Vagina (tissue), 2 donors: Measurements from ENCODE around the gene DAZAP1. TPM values are rescaled to one million over a fixed set of nuclear protein-coding genes. Genes with fewer than 3 reads are reported as not detected.

Experiments used
- DNase-seq, 2 donors: peaks; one replicate each; pipeline ENCODE4 v3.0.0-alpha.2; 2017; ENCODE audit errors: extremely low spot score in 2 of 2
- H3K27ac ChIP-seq: fragments of 200-600 bp; sonication (generic); one replicate; pipeline ENCODE4 v1.5.1; 2019
- H3K27me3 ChIP-seq: fragments of 200-600 bp; sonication (generic); one replicate; pipeline ENCODE4 v1.5.1; 2019
- H3K36me3 ChIP-seq, 2 donors: fragments of 200-600 bp; sonication (generic); one replicate each; pipeline ENCODE4 v1.5.1; 2017 to 2019
- H3K4me1 ChIP-seq: fragments of 200-600 bp; sonication (generic); one replicate; pipeline ENCODE4 v1.5.1; 2019
- H3K4me3 ChIP-seq, 2 donors: fragments of 200-600 bp; sonication (generic); 1 replicate in 1 of 2; 2 replicates in 1 of 2; pipeline ENCODE4 v1.5.1; 2016 to 2019
- H3K9me3 ChIP-seq: fragments of 200-600 bp; sonication (generic); one replicate; pipeline ENCODE4 v1.5.1; 2019
- POLR2A ChIP-seq, 2 donors: fragments of 450-650 bp; IDR thresholded peaks; one replicate each; pipeline ENCODE4 v1.6.1; 2017; ENCODE audit warnings: antibody characterized with exemption in 2 of 2, mild to moderate bottlenecking in 2 of 2, moderate library complexity in 2 of 2
- POLR2AphosphoS5 ChIP-seq, 2 donors: sonication (generic); formaldehyde crosslinking; IDR thresholded peaks; one replicate each; pipeline ENCODE4 v1.9.0; 2017; ENCODE audit warnings: antibody characterized with exemption in 2 of 2, mild to moderate bottlenecking in 2 of 2, low read depth in 1 of 2; ENCODE audit not compliant: insufficient read depth in 1 of 2
- intact Hi-C: fragments of 100-400 bp; cut with DNase I; formaldehyde crosslinking; loops from one replicate; pipeline ENCODE4 v1.15.1; 2023
- total RNA-seq: library from RNA; depleted of rRNA; stranded (reverse); fragments of >200 nt; gene quantifications from one replicate; pipeline ENCODE4 v1.2.3, GENCODE V29; 2016
- TF ChIP-seq, protein P1 (sequence below), 3 experiments: fragments of 450-650 bp in 2 of 3; fragments of 200-600 bp in 1 of 3; sonication (generic) in 1 of 3; IDR thresholded peaks; one replicate each; pipeline ENCODE4 v1.5.1; 2017 to 2019; ENCODE audit warnings: antibody characterized with exemption in 3 of 3, mild to moderate bottlenecking in 2 of 3, moderate library complexity in 2 of 3

Gene DAZAP1
- total RNA-seq, 1 donor from 2014 or later, result 29.7 TPM

- Histone ChIP-seq H3K4me1 (peaks cover 63% of the 10 kb centered on the region), H3K27ac (peak overlapping the region; percentile 91), H3K4me3 (peak overlapping the region; percentile 90 to 100), H3K9me3 (no peaks in the 10 kb centered on the region), H3K36me3 (no peaks in the 10 kb centered on the region), H3K27me3 (no peaks in the 10 kb centered on the region)
- intact Hi-C loops, result no loop called here
- DNase-seq, result no peak
- TF ChIP-seq, protein P1, sequence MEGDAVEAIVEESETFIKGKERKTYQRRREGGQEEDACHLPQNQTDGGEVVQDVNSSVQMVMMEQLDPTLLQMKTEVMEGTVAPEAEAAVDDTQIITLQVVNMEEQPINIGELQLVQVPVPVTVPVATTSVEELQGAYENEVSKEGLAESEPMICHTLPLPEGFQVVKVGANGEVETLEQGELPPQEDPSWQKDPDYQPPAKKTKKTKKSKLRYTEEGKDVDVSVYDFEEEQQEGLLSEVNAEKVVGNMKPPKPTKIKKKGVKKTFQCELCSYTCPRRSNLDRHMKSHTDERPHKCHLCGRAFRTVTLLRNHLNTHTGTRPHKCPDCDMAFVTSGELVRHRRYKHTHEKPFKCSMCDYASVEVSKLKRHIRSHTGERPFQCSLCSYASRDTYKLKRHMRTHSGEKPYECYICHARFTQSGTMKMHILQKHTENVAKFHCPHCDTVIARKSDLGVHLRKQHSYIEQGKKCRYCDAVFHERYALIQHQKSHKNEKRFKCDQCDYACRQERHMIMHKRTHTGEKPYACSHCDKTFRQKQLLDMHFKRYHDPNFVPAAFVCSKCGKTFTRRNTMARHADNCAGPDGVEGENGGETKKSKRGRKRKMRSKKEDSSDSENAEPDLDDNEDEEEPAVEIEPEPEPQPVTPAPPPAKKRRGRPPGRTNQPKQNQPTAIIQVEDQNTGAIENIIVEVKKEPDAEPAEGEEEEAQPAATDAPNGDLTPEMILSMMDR (IDR thresholded peaks at IDR 0.05), result no peak
- peak in 1 of 2 donors; percentile 43 for TF ChIP-seq POLR2AphosphoS5 (IDR thresholded peaks at IDR 0.05; ENCODE audit: insufficient read depth in 1 of 2, low read depth in 1 of 2)
Observed at GRCh38 chr19:1408300-1409203, 1.2 kb downstream of the DAZAP1 start.

DNA sequence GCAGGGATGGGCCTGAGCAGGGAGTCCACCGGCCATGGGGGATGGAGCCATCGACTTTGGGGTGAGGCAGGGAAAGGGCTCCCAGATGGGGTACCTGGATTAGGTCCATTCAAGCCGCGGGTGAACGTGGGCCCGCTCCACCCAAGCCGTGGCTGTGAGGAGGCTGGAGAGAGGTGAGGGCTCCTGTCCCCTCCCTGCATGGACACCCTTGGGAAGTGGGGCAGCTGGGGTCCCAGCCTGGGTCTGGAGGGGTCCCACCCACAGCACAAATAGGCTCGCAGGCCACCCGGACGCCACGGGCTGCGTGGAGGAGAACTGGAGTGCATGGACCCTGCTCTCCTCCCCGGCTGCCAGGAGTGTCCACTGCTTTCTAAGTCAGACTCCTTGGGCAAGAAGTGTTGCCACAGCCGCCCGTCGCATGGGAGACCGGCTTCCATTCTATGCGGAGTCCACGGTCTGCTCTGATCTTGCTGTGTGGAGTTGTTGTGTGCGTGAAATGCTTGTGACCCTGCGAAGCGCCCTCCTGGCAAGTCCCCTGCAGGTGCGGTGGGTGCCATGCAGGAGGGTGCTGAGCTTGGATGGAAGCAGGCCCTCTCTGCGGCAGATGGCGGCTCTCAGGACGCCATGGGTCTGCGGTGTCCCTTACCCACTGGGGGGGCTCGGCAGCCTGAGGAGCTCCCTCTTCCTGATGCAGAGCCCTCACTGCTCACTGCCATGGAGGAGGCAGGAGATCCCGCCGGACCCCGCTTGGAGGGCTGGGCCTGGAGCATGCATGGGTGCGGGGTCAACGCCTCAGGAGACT lies 2.0 kb downstream of the DAZAP1 start:
- Histone ChIP-seq H3K36me3 (no peaks in the 10 kb centered on the region), H3K27me3 (no peaks in the 10 kb centered on the region), H3K27ac (peak overlapping the region; percentile 91), H3K9me3 (no peaks in the 10 kb centered on the region), H3K4me3 (peak overlapping the region; percentile 90 to 100), H3K4me1 (peaks cover 66% of the 10 kb centered on the region)
- intact Hi-C loops, result no loop called here
- DNase-seq, result no peak
- TF ChIP-seq POLR2A (IDR thresholded peaks at IDR 0.05) (no peak), POLR2AphosphoS5 (IDR thresholded peaks at IDR 0.05; ENCODE audit: insufficient read depth in 1 of 2, low read depth in 1 of 2) (no peak)
- TF ChIP-seq, protein P1 (IDR thresholded peaks at IDR 0.05), result no peak

- Histone ChIP-seq H3K27ac (peak overlapping the region; percentile 45), H3K4me1 (peaks cover 74% of the 10 kb centered on the region), H3K9me3 (no peaks in the 10 kb centered on the region), H3K4me3 (peak overlapping the region; percentile 90 to 100), H3K27me3 (no peaks in the 10 kb centered on the region), H3K36me3 (no peaks in the 10 kb centered on the region)
- TF ChIP-seq, protein P1 (IDR thresholded peaks at IDR 0.05), result no peak
- TF ChIP-seq POLR2AphosphoS5 (IDR thresholded peaks at IDR 0.05; ENCODE audit: insufficient read depth in 1 of 2, low read depth in 1 of 2), result peak in 1 of 2 donors; percentile 33
- DNase-seq, result no peak
- intact Hi-C loops, result no loop called here
Observed at GRCh38 chr19:1410136-1410786, 2.9 kb downstream of the DAZAP1 start.

GRCh38 chr19:1410789-1411188 lies 3.4 kb downstream of the DAZAP1 start:
- no peaks in the 10 kb centered on the region for H3K36me3 ChIP-seq
- H3K27me3 ChIP-seq, result no peaks in the 10 kb centered on the region
- no peak for DNase-seq
- H3K27ac ChIP-seq, result peak overlapping the region; percentile 45
- peak overlapping the region in 1 of 2 donors; percentile 100 for H3K4me3 ChIP-seq
- intact Hi-C loops, result no loop called here
- no peaks in the 10 kb centered on the region for H3K9me3 ChIP-seq
- peaks cover 79% of the 10 kb centered on the region for H3K4me1 ChIP-seq
- TF ChIP-seq POLR2AphosphoS5 (IDR thresholded peaks at IDR 0.05; ENCODE audit: insufficient read depth in 1 of 2, low read depth in 1 of 2) (no peak), POLR2A (IDR thresholded peaks at IDR 0.05) (no peak)
- TF ChIP-seq, protein P1 (IDR thresholded peaks at IDR 0.05), result no peak
